Heart right ventricle (tissue), 16 donors: Measurements from ENCODE around the gene MVB12A. TPM values are rescaled to one million over a fixed set of nuclear protein-coding genes. Genes with fewer than 3 reads are reported as not detected.
A peak's percentile ranks its signal among the peaks of the same experiment; 100 is the strongest.

ENCODE experiments used
- ATAC-seq, 8 donors: fragments of 200-7000 bp; cut with Tn5 transposase; one replicate each; pipeline ENCODE4 v1.9.1; 2020; ENCODE audit warnings: mild to moderate bottlenecking in 8 of 8, moderate library complexity in 8 of 8, moderate number of reproducible peaks in 1 of 8
- DNase-seq, 2 donors: peaks; one replicate each; pipeline ENCODE4 v3.0.0-alpha.2; 2020
- H3K27ac ChIP-seq, 10 donors: fragments of 200-600 bp; sonication (generic) in 2 of 10; one replicate each; pipeline versions ENCODE4 v1.5.0 to v1.8.0; 2020 to 2022; ENCODE audit warnings: mild to moderate bottlenecking in 3 of 10
- H3K27me3 ChIP-seq, 7 donors: fragments of 200-600 bp; one replicate each; pipeline ENCODE4 v1.8.0; 2021 to 2022; ENCODE audit warnings: mild to moderate bottlenecking in 2 of 7
- H3K36me3 ChIP-seq, 9 donors: fragments of 200-600 bp; sonication (generic) in 1 of 9; one replicate each; pipeline versions ENCODE4 v1.5.0 to v1.8.0; 2020 to 2022; ENCODE audit warnings: mild to moderate bottlenecking in 2 of 9
- H3K4me1 ChIP-seq, 9 donors: fragments of 200-600 bp; sonication (generic) in 1 of 9; one replicate each; pipeline versions ENCODE4 v1.5.0 to v1.8.0; 2020 to 2022; ENCODE audit warnings: mild to moderate bottlenecking in 4 of 9
- H3K4me3 ChIP-seq, 10 donors: fragments of 200-600 bp; sonication (generic) in 2 of 10; one replicate each; pipeline versions ENCODE4 v1.5.0 to v1.8.0; 2020 to 2022; ENCODE audit warnings: mild to moderate bottlenecking in 7 of 10, moderate library complexity in 2 of 10
- H3K9me3 ChIP-seq, 11 donors: fragments of 200-600 bp in 10 of 11; sonication (generic) in 2 of 11; one replicate each; pipeline versions ENCODE4 v1.5.0 to v1.8.0; 2013 to 2022; ENCODE audit warnings: mild to moderate bottlenecking in 2 of 11, control low read depth in 1 of 11, moderate library complexity in 1 of 11
- WGBS, 2 donors: extraction: QIAGEN DNeasy Blood & Tissue Kit; methylation state at CpG; one replicate each; pipeline ENCODE4 v1.1.7; 2013; ENCODE audit warnings: inconsistent platforms in 1 of 2; 5-methylcytosine and 5-hydroxymethylcytosine counted together
- intact Hi-C, 10 donors: fragments of 100-400 bp; cut with DNase I; formaldehyde crosslinking; loops; one replicate each; pipeline versions ENCODE4 v1.11.1 to v1.14.2; 2022
- polyA plus RNA-seq, 2 donors: library from polyadenylated mRNA; stranded (reverse); fragments of 200-250 nt; gene quantifications; one replicate each; pipeline ENCODE4 v1.2.3, GENCODE V29; 2013
- total RNA-seq, 10 donors: library from RNA; stranded (reverse); fragmentation: NEBNext Ultra II Directional in 3 of 10; extraction: Animal tissue kit (Norgen Biotek cat#: 25700) in 3 of 10; gene quantifications; one replicate each; pipeline versions ENCODE4 v1.2.1 to v1.2.4, GENCODE V29; 2021 to 2023
- TF ChIP-seq, protein P1 (sequence below), 9 donors: fragments of 200-600 bp; sonication (generic) in 2 of 9; IDR thresholded peaks; one replicate each; pipeline versions ENCODE4 v1.5.0 to v1.8.0; 2021 to 2022; ENCODE audit warnings: antibody characterized with exemption in 9 of 9, mild to moderate bottlenecking in 5 of 9, moderate library complexity in 1 of 9
- donor health status: Arrhythmogenic right ventricular cardiomyopathy.
- donor health status: ischemic (EF 13 %, LVEDD 7.1; RV severe dilation, severe dysfunction).
- donor health status: healthy with polysubstance abuse.
- donor health status: DM: no; HTN: yes; CAD: no.
- donor health status: DM: no; HTN: no; CAD: no.
- donor health status: ischemic (EF 25% LVEDD 6.9; RV normal size, moderate dysfunction).
- donor health status: ischemic (EF 25% LVEDD 5.7; RV mildly dilated, moderate dysfunction).
- donor health status: healthy.
- donor health status: DM: yes; HTN: yes; CAD: no.
- donor health status: Ischemic cardiomyopathy.
- donor health status: ischemic (EF 35%, LVEDD 5.7; RV mildly dilated, moderate dysfunction).
- donor health status: nonischemic (EF 11% LVEDD 7.7; RV severe dilation, severe dysfunction).
- donor health status: DM: yes; HTN: yes; CAD: no.
- donor health status: PGD.
- donor health status: ischemic (EF 29% LVEDD 5.4; RV normal size, mild dysfunction).
- donor health status: nonischemic (EF 23%, LVEDD 6.1; RV moderate dilation, normal function).

MVB12A gene
- total and polyA plus RNA-seq, 12 donors = 11.7 to 50.0 (median 17.5) TPM

DNA sequence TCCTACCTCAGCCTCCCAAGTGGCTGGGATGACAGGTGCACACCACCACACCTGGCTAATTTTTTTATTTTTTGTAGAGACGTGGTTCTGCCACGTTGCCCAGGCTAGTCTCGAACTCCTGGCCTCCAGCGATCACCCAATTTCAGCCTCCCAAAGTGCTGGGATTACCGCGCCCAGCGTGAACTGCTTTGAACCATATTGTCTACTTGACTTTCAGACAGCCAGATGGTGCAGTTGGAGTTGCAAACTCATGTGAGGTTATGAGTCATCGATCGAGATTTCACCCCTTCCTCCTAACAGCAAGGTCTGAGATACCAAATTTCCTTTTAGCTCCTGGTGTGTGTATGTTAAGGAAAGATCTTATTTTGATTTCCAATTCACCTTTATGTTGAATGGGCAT, 53.2 kb downstream of the MVB12A start:
- H3K4me1 ChIP-seq = peaks cover 10 to 55% (median 38%) of the 10 kb centered on the region in 9 donors
- H3K9me3 ChIP-seq = no peaks in the 10 kb centered on the region
- intact Hi-C loops = loop anchor here in 1 of 10 donors (5.0 kb wide), 1 partner anchor 39 kb away; the partner anchor contains the start of gene PGLS
- H3K27me3 ChIP-seq = no peaks in the 10 kb centered on the region
- no peak for ATAC-seq
- 82 to 84% methylated on average over 9 of the region's 9 CpGs for WGBS, 2 donors
- no peak for DNase-seq
- TF ChIP-seq, protein P1, sequence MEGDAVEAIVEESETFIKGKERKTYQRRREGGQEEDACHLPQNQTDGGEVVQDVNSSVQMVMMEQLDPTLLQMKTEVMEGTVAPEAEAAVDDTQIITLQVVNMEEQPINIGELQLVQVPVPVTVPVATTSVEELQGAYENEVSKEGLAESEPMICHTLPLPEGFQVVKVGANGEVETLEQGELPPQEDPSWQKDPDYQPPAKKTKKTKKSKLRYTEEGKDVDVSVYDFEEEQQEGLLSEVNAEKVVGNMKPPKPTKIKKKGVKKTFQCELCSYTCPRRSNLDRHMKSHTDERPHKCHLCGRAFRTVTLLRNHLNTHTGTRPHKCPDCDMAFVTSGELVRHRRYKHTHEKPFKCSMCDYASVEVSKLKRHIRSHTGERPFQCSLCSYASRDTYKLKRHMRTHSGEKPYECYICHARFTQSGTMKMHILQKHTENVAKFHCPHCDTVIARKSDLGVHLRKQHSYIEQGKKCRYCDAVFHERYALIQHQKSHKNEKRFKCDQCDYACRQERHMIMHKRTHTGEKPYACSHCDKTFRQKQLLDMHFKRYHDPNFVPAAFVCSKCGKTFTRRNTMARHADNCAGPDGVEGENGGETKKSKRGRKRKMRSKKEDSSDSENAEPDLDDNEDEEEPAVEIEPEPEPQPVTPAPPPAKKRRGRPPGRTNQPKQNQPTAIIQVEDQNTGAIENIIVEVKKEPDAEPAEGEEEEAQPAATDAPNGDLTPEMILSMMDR (IDR thresholded peaks at IDR 0.05) = peak in 1 of 9 donors; percentile 8
- peak overlapping the region in 5 of 10 donors; percentile 22 to 56 (median 31) for H3K27ac ChIP-seq
- peaks cover 0 to 12% (median 0%) of the 10 kb centered on the region in 9 donors for H3K36me3 ChIP-seq
- no peak overlapping the region for H3K4me3 ChIP-seq

Other genes with a start within 250 kb of the MVB12A start
- gene USE1, start 204.7 kb upstream of the MVB12A start, total RNA-seq = 10 to 100 TPM; 25.1 to 36.6 (median 28.3) TPM
- 10 to 100 TPM; 48.6 to 67.6 TPM for gene USE1, start 204.7 kb upstream of the MVB12A start, polyA plus RNA-seq
- 10 to 100 TPM in 9 of 10 donors, 1 to 10 TPM in 1; 7.2 to 38.6 (median 15.0) TPM for gene OCEL1, start 193.8 kb upstream of the MVB12A start, total RNA-seq
- 10 to 100 TPM; 14.3 to 47.4 TPM for gene OCEL1, start 193.8 kb upstream of the MVB12A start, polyA plus RNA-seq
- gene NR2F6, start 174.1 kb upstream of the MVB12A start, total RNA-seq = 10 to 100 TPM; 34.5 to 79.7 (median 42.2) TPM
- 10 to 100 TPM; 32.0 to 46.1 TPM for gene NR2F6, start 174.1 kb upstream of the MVB12A start, polyA plus RNA-seq
- gene USHBP1, start 155.3 kb upstream of the MVB12A start, total RNA-seq = 10 to 100 TPM in 1 of 10 donors, 1 to 10 TPM in 9; 3.4 to 10.7 (median 6.6) TPM
- 10 to 100 TPM; 11.5 to 30.9 TPM for gene USHBP1, start 155.3 kb upstream of the MVB12A start, polyA plus RNA-seq
- gene BABAM1, start 152.6 kb upstream of the MVB12A start, total RNA-seq = 10 to 100 TPM; 64.5 to 83.4 (median 74.4) TPM
- gene BABAM1, start 152.6 kb upstream of the MVB12A start, polyA plus RNA-seq = 10 to 100 TPM; 68.9 to 88.2 TPM
- gene ANKLE1, start 138.1 kb upstream of the MVB12A start, total RNA-seq = under 1 TPM in 8 of 10 donors, not detected in 2; 0.09 to 0.85 (median 0.22) TPM
- gene ANKLE1, start 138.1 kb upstream of the MVB12A start, polyA plus RNA-seq = under 1 TPM; 0.15 to 0.20 TPM
- 10 to 100 TPM in 2 of 10 donors, 1 to 10 TPM in 8; 6.0 to 16.9 (median 7.9) TPM for gene ABHD8, start 116.6 kb upstream of the MVB12A start, total RNA-seq
- 10 to 100 TPM in 1 of 2 donors, 1 to 10 TPM in 1; 8.7 to 16.6 TPM for gene ABHD8, start 116.6 kb upstream of the MVB12A start, polyA plus RNA-seq
- 100 to 1,000 TPM; 122 to 259 (median 151) TPM for gene MRPL34, start 114.2 kb upstream of the MVB12A start, total RNA-seq
- 100 to 1,000 TPM; 157 to 301 TPM for gene MRPL34, start 114.2 kb upstream of the MVB12A start, polyA plus RNA-seq
- 10 to 100 TPM; 24.0 to 39.7 (median 34.7) TPM for gene DDA1, start 110.5 kb upstream of the MVB12A start, total RNA-seq
- 10 to 100 TPM; 20.4 to 85.7 TPM for gene DDA1, start 110.5 kb upstream of the MVB12A start, polyA plus RNA-seq
- gene ANO8, start 85.2 kb upstream of the MVB12A start, total RNA-seq = 10 to 100 TPM in 3 of 10 donors, 1 to 10 TPM in 7; 6.2 to 11.7 (median 8.0) TPM
- 10 to 100 TPM in 1 of 2 donors, 1 to 10 TPM in 1; 3.3 to 14.6 TPM for gene ANO8, start 85.2 kb upstream of the MVB12A start, polyA plus RNA-seq
- 10 to 100 TPM in 4 of 10 donors, 1 to 10 TPM in 6; 8.0 to 12.4 (median 9.8) TPM for gene GTPBP3, start 82.5 kb upstream of the MVB12A start, total RNA-seq
- gene GTPBP3, start 82.5 kb upstream of the MVB12A start, polyA plus RNA-seq = 10 to 100 TPM in 1 of 2 donors, 1 to 10 TPM in 1; 8.9 to 12.8 TPM
- 10 to 100 TPM in 9 of 10 donors, 1 to 10 TPM in 1; 7.5 to 56.0 (median 22.1) TPM for gene PLVAP, start 42.7 kb upstream of the MVB12A start, total RNA-seq
- gene PLVAP, start 42.7 kb upstream of the MVB12A start, polyA plus RNA-seq = 10 to 100 TPM; 69.1 to 74.9 TPM
- under 1 TPM in 3 of 10 donors, not detected in 7; 0.44 to 0.51 (median 0.50) TPM for gene CCDC194, start 25.9 kb upstream of the MVB12A start, total RNA-seq
- 1 to 10 TPM in 1 of 2 donors, not detected in 1; 1.0 TPM for gene CCDC194, start 25.9 kb upstream of the MVB12A start, polyA plus RNA-seq
- 10 to 100 TPM; 22.7 to 73.5 (median 37.0) TPM for gene BST2, start 14.4 kb upstream of the MVB12A start, total RNA-seq
- 10 to 100 TPM; 32.0 to 75.4 TPM for gene BST2, start 14.4 kb upstream of the MVB12A start, polyA plus RNA-seq
- gene TMEM221, start 28.6 kb downstream of the MVB12A start, total RNA-seq = under 1 TPM in 2 of 10 donors, not detected in 8; 0.12 to 0.20 TPM
- gene TMEM221, start 28.6 kb downstream of the MVB12A start, polyA plus RNA-seq = under 1 TPM in 1 of 2 donors, not detected in 1; 0.03 TPM
- gene NXNL1, start 40.9 kb downstream of the MVB12A start, total RNA-seq = under 1 TPM in 4 of 10 donors, not detected in 6; 0.42 to 0.80 (median 0.55) TPM
- gene NXNL1, start 40.9 kb downstream of the MVB12A start, polyA plus RNA-seq = 1 to 10 TPM in 1 of 2 donors, not detected in 1; 1.1 TPM
- 10 to 100 TPM; 37.1 to 64.5 (median 47.2) TPM for gene SLC27A1, start 50.5 kb downstream of the MVB12A start, total RNA-seq
- gene SLC27A1, start 50.5 kb downstream of the MVB12A start, polyA plus RNA-seq = 10 to 100 TPM; 16.0 to 78.3 TPM
- gene PGLS, start 91.6 kb downstream of the MVB12A start, total RNA-seq = 10 to 100 TPM; 16.2 to 45.4 (median 20.6) TPM
- 10 to 100 TPM; 40.7 to 57.6 TPM for gene PGLS, start 91.6 kb downstream of the MVB12A start, polyA plus RNA-seq
- gene COLGALT1, start 135.6 kb downstream of the MVB12A start, total RNA-seq = 10 to 100 TPM; 19.7 to 73.8 (median 29.3) TPM
- 10 to 100 TPM; 28.4 to 38.6 TPM for gene COLGALT1, start 135.6 kb downstream of the MVB12A start, polyA plus RNA-seq